Gastroesophageal sphincter (tissue), 4 donors: ENCODE measurements around the gene YBX1. TPM values are rescaled to one million over a fixed set of nuclear protein-coding genes. Genes with fewer than 3 reads are reported as not detected.

Source experiments
- ATAC-seq: fragments of 150-250 bp; one replicate; pipeline ENCODE4 v1.9.1; 2016; ENCODE audit warnings: mild to moderate bottlenecking, moderate library complexity
- H3K27ac ChIP-seq, 4 donors: fragments of 200-600 bp; sonication (generic) in 3 of 4; 1 replicate in 3 of 4; 2 replicates in 1 of 4; pipeline ENCODE4 v1.5.1; 2016 to 2019
- H3K27me3 ChIP-seq: fragments of 200-600 bp; sonication (generic); one replicate; pipeline ENCODE4 v1.5.1; 2019
- H3K36me3 ChIP-seq, 2 donors: fragments of 200-600 bp; sonication (generic); one replicate each; pipeline ENCODE4 v1.5.1; 2019; ENCODE audit warnings: control low read depth in 1 of 2
- H3K4me1 ChIP-seq, 3 donors: fragments of 200-600 bp; sonication (generic); 1 replicate in 2 of 3; 2 replicates in 1 of 3; pipeline ENCODE4 v1.5.1; 2016 to 2019; ENCODE audit warnings: control low read depth in 2 of 3
- H3K4me3 ChIP-seq, 2 donors: fragments of 200-600 bp; sonication (generic); one replicate each; pipeline ENCODE4 v1.5.1; 2019; ENCODE audit warnings: mild to moderate bottlenecking in 1 of 2, moderate library complexity in 1 of 2
- H3K9me3 ChIP-seq, 3 donors: fragments of 200-600 bp; sonication (generic); one replicate each; pipeline ENCODE4 v1.5.1; 2017 to 2019; ENCODE audit warnings: control low read depth in 2 of 3
- EP300 ChIP-seq: sonication (generic); formaldehyde crosslinking; IDR thresholded peaks from one replicate; pipeline ENCODE4 v1.6.1; 2017; ENCODE audit warnings: antibody characterized with exemption, mild to moderate bottlenecking
- POLR2A ChIP-seq, 2 donors: fragments of 450-650 bp; IDR thresholded peaks; one replicate each; pipeline ENCODE4 v1.6.1; 2017; ENCODE audit warnings: antibody characterized with exemption in 2 of 2, mild to moderate bottlenecking in 2 of 2, moderate library complexity in 1 of 2
- POLR2AphosphoS5 ChIP-seq: sonication (generic); formaldehyde crosslinking; IDR thresholded peaks from one replicate; pipeline ENCODE4 v1.6.1; 2017; ENCODE audit warnings: antibody characterized with exemption
- WGBS, 2 donors: methylation state at CpG; one replicate each; pipeline ENCODE4 v1.1.5; 2018; ENCODE audit warnings: low coverage in 1 of 2; 5-methylcytosine and 5-hydroxymethylcytosine counted together
- total RNA-seq, 4 donors: library from RNA; depleted of rRNA; stranded (reverse); fragments of >200 nt; gene quantifications; one replicate each; pipeline ENCODE4 v1.1.0, GENCODE V29; 2016
- TF ChIP-seq, protein P1 (sequence below), 4 experiments: fragments of 200-600 bp in 2 of 4; fragments of 450-650 bp in 2 of 4; sonication (generic) in 1 of 4; IDR thresholded peaks; one replicate each; pipeline ENCODE4 v1.5.1; 2017 to 2019; ENCODE audit warnings: antibody characterized with exemption in 4 of 4, mild to moderate bottlenecking in 2 of 4, moderate library complexity in 2 of 4

The YBX1 gene
- total RNA-seq, 4 donors from 2014 or later, result 625 to 985 (median 777) TPM

DNA sequence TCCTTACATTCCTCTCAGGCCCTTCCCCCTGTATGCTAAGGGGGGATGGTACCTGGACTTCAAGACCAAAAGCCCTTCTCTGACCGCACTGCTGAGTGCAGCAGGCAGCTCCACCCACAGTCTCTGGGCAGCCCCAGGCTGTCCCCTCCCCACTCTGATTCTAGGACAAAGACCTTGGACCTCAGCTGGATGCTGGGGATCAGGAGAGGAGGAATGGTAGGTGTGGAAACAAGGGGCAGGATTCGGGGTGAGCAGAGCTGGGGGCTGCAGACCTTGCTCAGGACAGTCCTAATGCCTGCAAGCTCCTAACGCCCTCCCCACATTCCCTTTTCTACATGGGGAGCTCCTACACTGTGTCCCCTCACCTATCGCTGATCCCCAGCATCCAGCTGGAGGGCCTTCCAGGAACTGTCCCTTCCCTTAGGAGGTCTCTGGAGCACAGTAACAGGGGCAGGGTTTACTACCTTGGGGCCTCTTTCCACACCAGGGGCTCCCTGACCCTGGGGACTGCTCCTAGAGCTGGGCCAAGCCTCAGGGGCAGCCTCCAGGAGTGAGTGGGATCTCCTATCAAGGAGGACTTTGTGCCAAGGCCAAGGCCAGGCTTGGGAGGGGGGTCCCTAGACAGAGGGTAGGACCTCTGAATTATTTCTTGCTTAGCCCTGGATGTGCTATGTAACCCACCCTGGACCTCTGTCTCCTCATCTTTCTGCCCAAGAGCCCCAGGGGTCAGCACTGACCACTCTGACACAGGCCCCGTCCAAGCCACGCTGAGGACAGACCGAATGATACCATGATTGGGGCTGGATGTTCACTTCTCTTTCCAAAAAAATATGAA is 52.2 kb downstream of the YBX1 start:
- Histone ChIP-seq H3K4me1 (no peaks in the 10 kb centered on the region), H3K36me3 (no peaks in the 10 kb centered on the region), H3K27me3 (peaks cover 7% of the 10 kb centered on the region), H3K9me3 (no peaks in the 10 kb centered on the region), H3K27ac (no peak overlapping the region), H3K4me3 (no peak overlapping the region)
- TF ChIP-seq, protein P1, sequence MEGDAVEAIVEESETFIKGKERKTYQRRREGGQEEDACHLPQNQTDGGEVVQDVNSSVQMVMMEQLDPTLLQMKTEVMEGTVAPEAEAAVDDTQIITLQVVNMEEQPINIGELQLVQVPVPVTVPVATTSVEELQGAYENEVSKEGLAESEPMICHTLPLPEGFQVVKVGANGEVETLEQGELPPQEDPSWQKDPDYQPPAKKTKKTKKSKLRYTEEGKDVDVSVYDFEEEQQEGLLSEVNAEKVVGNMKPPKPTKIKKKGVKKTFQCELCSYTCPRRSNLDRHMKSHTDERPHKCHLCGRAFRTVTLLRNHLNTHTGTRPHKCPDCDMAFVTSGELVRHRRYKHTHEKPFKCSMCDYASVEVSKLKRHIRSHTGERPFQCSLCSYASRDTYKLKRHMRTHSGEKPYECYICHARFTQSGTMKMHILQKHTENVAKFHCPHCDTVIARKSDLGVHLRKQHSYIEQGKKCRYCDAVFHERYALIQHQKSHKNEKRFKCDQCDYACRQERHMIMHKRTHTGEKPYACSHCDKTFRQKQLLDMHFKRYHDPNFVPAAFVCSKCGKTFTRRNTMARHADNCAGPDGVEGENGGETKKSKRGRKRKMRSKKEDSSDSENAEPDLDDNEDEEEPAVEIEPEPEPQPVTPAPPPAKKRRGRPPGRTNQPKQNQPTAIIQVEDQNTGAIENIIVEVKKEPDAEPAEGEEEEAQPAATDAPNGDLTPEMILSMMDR (IDR thresholded peaks at IDR 0.05), result no peak
- TF ChIP-seq EP300 (no peak), POLR2A (IDR thresholded peaks at IDR 0.05) (no peak), POLR2AphosphoS5 (no peak)
- 100% methylated on average over 1 of the region's 7 CpGs; no CpG with 5 or more reads in 1 of the 2 donors for WGBS, 2 donors
- no peak for ATAC-seq

DNA sequence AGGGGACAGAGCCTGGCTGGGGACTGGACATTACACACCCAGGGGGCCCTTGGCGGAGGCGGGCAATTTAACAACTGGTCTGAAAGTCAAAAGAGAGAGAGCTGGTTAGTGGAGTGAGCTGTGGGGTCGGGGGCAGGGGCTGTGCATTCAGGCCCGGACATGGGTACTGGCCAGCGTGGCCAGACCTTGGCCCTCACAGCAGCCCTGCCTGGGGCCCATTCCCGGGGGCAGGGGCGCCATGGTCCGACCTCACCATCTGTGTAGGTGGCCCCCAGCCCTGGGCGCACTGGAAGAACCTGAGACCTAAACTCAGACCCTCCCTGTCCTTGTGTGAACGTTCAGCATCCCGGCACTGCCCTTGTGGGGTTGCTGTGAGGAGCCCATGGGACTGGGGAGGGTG is 52.8 kb downstream of the YBX1 start:
- H3K4me1 ChIP-seq, result no peaks in the 10 kb centered on the region
- no peaks in the 10 kb centered on the region for H3K9me3 ChIP-seq
- H3K27ac ChIP-seq, result no peak overlapping the region
- WGBS, 2 donors, result 71 to 80% methylated on average over 3 to 6 of the region's 11 CpGs
- TF ChIP-seq POLR2A (IDR thresholded peaks at IDR 0.05) (no peak), POLR2AphosphoS5 (no peak), EP300 (no peak)
- TF ChIP-seq, protein P1 (IDR thresholded peaks at IDR 0.05), result no peak
- H3K27me3 ChIP-seq, result peaks cover 7% of the 10 kb centered on the region
- ATAC-seq, result no peak
- no peak overlapping the region for H3K4me3 ChIP-seq
- H3K36me3 ChIP-seq, result no peaks in the 10 kb centered on the region

DNA sequence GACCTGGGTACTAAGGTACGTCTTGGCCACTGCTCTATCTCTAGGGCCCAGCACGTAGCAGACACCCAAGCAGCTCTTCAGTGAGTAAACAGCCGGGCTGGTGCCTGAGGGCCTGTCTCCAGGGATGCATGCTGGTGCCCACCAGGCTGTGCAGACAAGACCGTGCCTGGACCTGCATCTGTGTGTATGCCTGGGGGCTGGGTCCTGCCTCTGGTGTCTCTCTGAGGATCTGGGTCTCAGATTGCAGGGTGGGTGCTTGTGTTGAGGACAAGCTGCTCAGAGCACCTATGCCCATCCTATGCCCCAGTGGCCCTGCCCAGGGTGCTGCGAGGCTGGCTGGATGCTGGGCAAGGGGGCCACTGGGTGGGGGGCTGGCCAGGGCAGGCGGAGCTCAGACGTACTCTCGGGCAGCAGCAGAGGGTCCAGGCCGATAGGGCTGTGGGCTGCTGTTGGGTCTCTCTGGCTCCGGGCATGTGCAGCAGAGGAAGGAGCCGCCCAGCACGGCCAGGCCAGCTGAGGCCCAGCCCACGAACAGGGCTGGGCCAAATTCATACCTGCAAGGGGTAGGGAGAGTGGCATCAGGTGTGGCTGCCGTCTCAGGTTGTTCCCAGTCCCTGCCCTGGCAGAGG is 53.4 kb downstream of the YBX1 start:
- no peaks in the 10 kb centered on the region for H3K9me3 ChIP-seq
- H3K4me3 ChIP-seq, result no peak overlapping the region
- WGBS, 2 donors, result 72% methylated on average over 3 of the region's 14 CpGs; no CpG with 5 or more reads in 1 of the 2 donors
- H3K36me3 ChIP-seq, result no peaks in the 10 kb centered on the region
- TF ChIP-seq POLR2A (IDR thresholded peaks at IDR 0.05), result no peak
- no peak for TF ChIP-seq EP300
- TF ChIP-seq POLR2AphosphoS5, result no peak
- TF ChIP-seq, protein P1 (IDR thresholded peaks at IDR 0.05), result no peak
- no peak for ATAC-seq
- no peaks in the 10 kb centered on the region for H3K4me1 ChIP-seq
- H3K27me3 ChIP-seq, result peaks cover 7% of the 10 kb centered on the region
- H3K27ac ChIP-seq, result no peak overlapping the region

DNA sequence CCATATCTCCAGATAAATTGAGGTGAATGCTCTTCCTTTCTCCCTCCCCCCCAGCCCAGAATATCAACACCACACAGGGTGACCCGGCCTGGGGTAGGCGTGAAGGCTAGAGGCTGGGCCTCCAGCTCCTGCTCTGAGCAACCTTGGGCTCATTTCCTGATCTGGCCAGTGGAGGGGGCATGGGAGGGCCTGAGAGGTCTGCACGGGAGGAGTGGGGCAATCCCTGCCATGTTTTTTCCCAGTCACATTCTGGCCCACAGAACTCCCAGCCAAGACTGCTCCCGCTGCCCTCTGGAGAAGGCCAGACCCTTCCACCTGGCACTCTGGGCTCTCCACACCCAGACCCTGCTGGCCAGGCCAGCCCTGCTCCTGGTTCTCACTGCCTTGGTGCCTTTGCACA is 53.9 kb downstream of the YBX1 start:
- no peak overlapping the region for H3K4me3 ChIP-seq
- WGBS, 2 donors, result 50 to 100% methylated on average over 1 to 2 of the region's 4 CpGs
- no peak for ATAC-seq

More for the DNA sequence above, 53.9 kb downstream of the YBX1 start:
- TF ChIP-seq, protein P1 (IDR thresholded peaks at IDR 0.05), result no peak
- TF ChIP-seq EP300, result no peak
- no peak for TF ChIP-seq POLR2A (IDR thresholded peaks at IDR 0.05)
- TF ChIP-seq POLR2AphosphoS5, result no peak
- Histone ChIP-seq H3K4me1 (no peaks in the 10 kb centered on the region), H3K36me3 (no peaks in the 10 kb centered on the region), H3K9me3 (no peaks in the 10 kb centered on the region), H3K27me3 (peaks cover 7% of the 10 kb centered on the region), H3K27ac (no peak overlapping the region)
